Kidney (tissue), 14 donors: ENCODE measurements around the gene UBAP1L. TPM values are rescaled to one million over a fixed set of nuclear protein-coding genes. Genes with fewer than 3 reads are reported as not detected.

Experiments
- DNase-seq, 5 donors: peaks; one replicate each; pipeline ENCODE4 v3.0.0-alpha.2; 2013 to 2020
- FAIRE-seq: peaks from 2 replicates; lab custom pipeline; 2012; peaks lifted over from hg19 to GRCh38; lab: Jason Lieb, UNC
- H3K27ac ChIP-seq, 2 donors: one replicate each; pipeline ENCODE4 v1.7.0; 2013; ENCODE audit warnings: low read depth in 2 of 2, low read length in 2 of 2, inconsistent platforms in 1 of 2
- H3K27me3 ChIP-seq: one replicate; pipeline ENCODE4 v1.7.1; 2013; ENCODE audit warnings: low read length, inconsistent platforms; ENCODE audit not compliant: control insufficient read depth, insufficient read depth
- H3K36me3 ChIP-seq, 3 donors: one replicate each; pipeline versions ENCODE4 v1.7.0 to v1.7.1; 2013; ENCODE audit warnings: low read length in 3 of 3, control low read depth in 1 of 3, inconsistent platforms in 1 of 3; ENCODE audit not compliant: insufficient read depth in 3 of 3, control insufficient read depth in 2 of 3
- H3K4me1 ChIP-seq, 3 donors: one replicate each; pipeline versions ENCODE4 v1.7.0 to v1.7.1; 2013; ENCODE audit warnings: low read length in 3 of 3, inconsistent platforms in 1 of 3, low read depth in 1 of 3; ENCODE audit not compliant: control insufficient read depth in 2 of 3, insufficient read depth in 2 of 3
- H3K4me3 ChIP-seq, 3 donors: one replicate each; pipeline versions ENCODE4 v1.7.0 to v1.8.1; 2013; ENCODE audit warnings: low read length in 3 of 3, control low read depth in 1 of 3, inconsistent platforms in 1 of 3
- H3K9ac ChIP-seq, 3 donors: one replicate each; pipeline versions ENCODE4 v1.7.0 to v1.7.1; 2013; ENCODE audit warnings: low read length in 3 of 3, control low read depth in 1 of 3, inconsistent platforms in 1 of 3
- H3K9me3 ChIP-seq, 3 donors: one replicate each; pipeline versions ENCODE4 v1.7.0 to v1.7.1; 2013; ENCODE audit warnings: low read length in 3 of 3, control low read depth in 1 of 3, inconsistent platforms in 1 of 3; ENCODE audit not compliant: control insufficient read depth in 2 of 3, insufficient read depth in 1 of 3
- CTCF ChIP-seq: IDR thresholded peaks from 3 replicates; pipeline ENCODE4 v1.5.1; 2012; ENCODE audit warnings: mild to moderate bottlenecking, moderate library complexity, borderline replicate concordance; ENCODE audit not compliant: insufficient read depth; ENCODE audit errors: extremely low read depth
- intact Hi-C: fragments of 100-400 bp; cut with DNase I; formaldehyde crosslinking; loops from one replicate; pipeline ENCODE4 v1.11.1; 2022
- polyA plus RNA-seq: library from polyadenylated mRNA; stranded (reverse); fragments of 350-450 nt; fragmentation: Illumina TruSeq; extraction: RNeasy Lipid Tissue Mini Kit (QIAGEN cat#74804); gene quantifications from one replicate; pipeline ENCODE4 v1.2.3, GENCODE V29; 2014; ENCODE audit warnings: low read depth, low replicate concordance; ENCODE audit not compliant: insufficient read depth
- total RNA-seq: library from RNA; stranded (reverse); fragmentation: NEBNext Ultra II Directional; extraction: Animal tissue kit (Norgen Biotek cat#: 25700); gene quantifications from one replicate; pipeline ENCODE4 v1.2.1, GENCODE V29; 2021
- donor health status: control.
- donor health status: control.
- donor health status: control.
- donor health status: control.
- donor health status: control.
- donor health status: DM: yes; HTN: yes; CAD: no.
- donor health status: Normal renal cell carcinoma (clear cell type).

Gene UBAP1L
- total and polyA plus RNA-seq, 2 donors from 2014 or later, result 2.1 to 5.4 TPM

- Histone ChIP-seq H3K27me3 (no peaks in the 10 kb centered on the region), H3K27ac (peak overlapping the region; percentile 82 to 86), H3K4me1 (peaks cover 0 to 22% (median 21%) of the 10 kb centered on the region in 3 donors), H3K36me3 (no peaks in the 10 kb centered on the region), H3K9ac (peak overlapping the region in 1 of 3 donors; percentile 36), H3K4me3 (no peak overlapping the region), H3K9me3 (no peaks in the 10 kb centered on the region)
- TF ChIP-seq CTCF, result no peak
- no peak for DNase-seq
- no peak for FAIRE-seq
- intact Hi-C loops, result no loop called here
Observed at GRCh38 chr15:65087873-65088642, 26.9 kb downstream of the UBAP1L start.

GRCh38 chr15:65087411-65087810 is 27.6 kb downstream of the UBAP1L start:
- H3K36me3 ChIP-seq, result no peaks in the 10 kb centered on the region
- no peak overlapping the region for H3K9ac ChIP-seq
- FAIRE-seq, result no peak
- H3K9me3 ChIP-seq, result no peaks in the 10 kb centered on the region
- peak overlapping the region; percentile 45 to 86 for H3K27ac ChIP-seq
- TF ChIP-seq CTCF, result no peak
- intact Hi-C loops, result no loop called here
- peaks cover 0 to 25% (median 21%) of the 10 kb centered on the region in 3 donors for H3K4me1 ChIP-seq
- no peaks in the 10 kb centered on the region for H3K27me3 ChIP-seq
- no peak overlapping the region for H3K4me3 ChIP-seq
- DNase-seq, result no peak

- no peak for TF ChIP-seq CTCF
- H3K4me1 ChIP-seq, result peaks cover 0 to 27% (median 21%) of the 10 kb centered on the region in 3 donors
- no peaks in the 10 kb centered on the region for H3K27me3 ChIP-seq
- H3K36me3 ChIP-seq, result no peaks in the 10 kb centered on the region
- H3K9me3 ChIP-seq, result no peaks in the 10 kb centered on the region
- FAIRE-seq, result no peak
- peak overlapping the region in 1 of 2 donors; percentile 22 for H3K27ac ChIP-seq
- intact Hi-C loops, result no loop called here
- no peak overlapping the region for H3K9ac ChIP-seq
- DNase-seq, result no peak
- no peak overlapping the region for H3K4me3 ChIP-seq
Observed at GRCh38 chr15:65086680-65087111, 28.3 kb downstream of the UBAP1L start.
